GM21526 (cell line): Measurements from ENCODE around the gene SUCLG2.

Experiments
- ATAC-seq: cut with Tn5 transposase; IDR thresholded peaks from one replicate; pipeline ENCODE4 v1.9.1; 2021; ENCODE audit warnings: moderate library complexity; ENCODE audit not compliant: unreplicated experiment, low FRiP score

Gene SUCLG2

GRCh38 chr3:67463656-67464055 lies 190.8 kb downstream of the SUCLG2 start:
- ATAC-seq, result no peak

GRCh38 chr3:67462187-67462586 lies 192.2 kb downstream of the SUCLG2 start:
- no peak for ATAC-seq

- ATAC-seq, result no peak
Observed at GRCh38 chr3:67461667-67462142, 192.7 kb downstream of the SUCLG2 start.

GRCh38 chr3:67460841-67461510 lies 193.4 kb downstream of the SUCLG2 start:
- no peak for ATAC-seq

GRCh38 chr3:67459796-67460195 lies 194.6 kb downstream of the SUCLG2 start:
- no peak for ATAC-seq

- ATAC-seq, result no peak
Observed at GRCh38 chr3:67458896-67459530, 195.4 kb downstream of the SUCLG2 start.

- ATAC-seq, result no peak
Observed at GRCh38 chr3:67458408-67458807, 196.0 kb downstream of the SUCLG2 start.

- no peak for ATAC-seq
Observed at GRCh38 chr3:67453628-67454027, 200.8 kb downstream of the SUCLG2 start.

- no peak for ATAC-seq
Observed at GRCh38 chr3:67450153-67450552, 204.3 kb downstream of the SUCLG2 start.

GRCh38 chr3:67447393-67447792 lies 207.0 kb downstream of the SUCLG2 start:
- ATAC-seq, result no peak

GRCh38 chr3:67437789-67438188 lies 216.6 kb downstream of the SUCLG2 start:
- no peak for ATAC-seq

GRCh38 chr3:67437090-67437489 lies 217.3 kb downstream of the SUCLG2 start:
- ATAC-seq, result no peak

GRCh38 chr3:67433109-67433508 lies 221.3 kb downstream of the SUCLG2 start:
- ATAC-seq, result no peak

GRCh38 chr3:67431887-67432286 lies 222.5 kb downstream of the SUCLG2 start:
- ATAC-seq, result no peak

GRCh38 chr3:67423722-67424121 lies 230.7 kb downstream of the SUCLG2 start:
- ATAC-seq, result no peak

GRCh38 chr3:67421912-67422311 lies 232.5 kb downstream of the SUCLG2 start:
- no peak for ATAC-seq

- ATAC-seq, result no peak
Observed at GRCh38 chr3:67419779-67420178, 234.6 kb downstream of the SUCLG2 start.

- ATAC-seq, result no peak
Observed at GRCh38 chr3:67419218-67419529, 235.2 kb downstream of the SUCLG2 start.

GRCh38 chr3:67418426-67419217 lies 235.8 kb downstream of the SUCLG2 start:
- no peak for ATAC-seq

GRCh38 chr3:67416703-67417102 lies 237.7 kb downstream of the SUCLG2 start:
- no peak for ATAC-seq

- no peak for ATAC-seq
Observed at GRCh38 chr3:67415511-67415910, 238.9 kb downstream of the SUCLG2 start.

GRCh38 chr3:67414740-67415139 lies 239.7 kb downstream of the SUCLG2 start:
- ATAC-seq, result no peak
